ENCODE measurements around the gene EEFSEC. TPM values are rescaled to one million over a fixed set of nuclear protein-coding genes. Genes with fewer than 3 reads are reported as not detected.

EEFSEC gene
- total RNA-seq, 2 experiments from 2014 or later: 17.7 to 25.3 TPM

GRCh38 chr3:128155616-128156360, 2.5 kb downstream of the EEFSEC start:
- BruUV-seq (replicated peaks): no TSS peak
- CTCF ChIA-PET (ENCODE audit: unreplicated experiment): no interaction called here

GRCh38 chr3:128160661-128161060, 7.4 kb downstream of the EEFSEC start:
- ChIA-PET CTCF (ENCODE audit: unreplicated experiment) (no interaction called here), POLR2A (interaction anchor here (0.6 to 2.6 kb wide), 3 partner anchors 16 to 59 kb away, joined by 3 to 8 read pairs (median 3); no protein-coding TSS in a partner anchor)
- H3K9me3 ChIP-seq (ENCODE audit: low read length): no peaks in the 10 kb centered on the region
- H3K36me3 ChIP-seq (ENCODE audit: insufficient read depth, low read length): peaks cover 46% of the 10 kb centered on the region
- no peak overlapping the region for H3K4me3 ChIP-seq (ENCODE audit: low read depth, low read length, poor library complexity, severe bottlenecking)
- no peaks in the 10 kb centered on the region for H3K9me2 ChIP-seq (ENCODE audit: insufficient read depth, low read length)
- intact Hi-C loops (cut with micrococcal nuclease; ENCODE audit: unreplicated experiment): no loop called here
- H3K4me2 ChIP-seq (ENCODE audit: low read length): no peak overlapping the region
- peaks cover 3% of the 10 kb centered on the region; the same call in 1 of the 2 replicates for H3K79me2 ChIP-seq (ENCODE audit: insufficient read depth, low read depth, low read length)
- no peaks in the 10 kb centered on the region for H3K4me1 ChIP-seq (ENCODE audit: insufficient read depth, low read length, poor library complexity, severe bottlenecking)
- no peaks in the 10 kb centered on the region; the same call in 1 of the 2 replicates for H4K20me1 ChIP-seq (ENCODE audit: insufficient read depth, low read length)
- no TSS peak for BruUV-seq (replicated peaks)
- no peak overlapping the region for H3K27ac ChIP-seq (ENCODE audit: low read depth, low read length, poor library complexity, severe bottlenecking)
- no peak overlapping the region for H2AFZ ChIP-seq (ENCODE audit: low read length)
- TF ChIP-seq EZH2phosphoT487 (IDR thresholded peaks at IDR 0.05; ENCODE audit: borderline replicate concordance, low read depth, low read length) (no peak), CTCF (conservative IDR thresholded peaks at IDR 0.05; ENCODE audit: low read length) (no peak)
- no peak for DNase-seq (ENCODE audit: low spot score)

More at GRCh38 chr3:128155616-128156360, 2.5 kb downstream of the EEFSEC start:
- Histone ChIP-seq H3K9me2 (ENCODE audit: insufficient read depth, low read length) (no peaks in the 10 kb centered on the region), H3K36me3 (ENCODE audit: insufficient read depth, low read length) (peaks cover 40% of the 10 kb centered on the region), H4K20me1 (ENCODE audit: insufficient read depth, low read length) (no peaks in the 10 kb centered on the region), H3K4me1 (ENCODE audit: insufficient read depth, low read length, poor library complexity, severe bottlenecking) (peaks cover 8% of the 10 kb centered on the region), H3K4me3 (ENCODE audit: low read depth, low read length, poor library complexity, severe bottlenecking) (no peak overlapping the region), H3K9me3 (ENCODE audit: low read length) (no peaks in the 10 kb centered on the region), H2AFZ (ENCODE audit: low read length) (no peak overlapping the region), H3K4me2 (ENCODE audit: low read length) (no peak overlapping the region), H3K79me2 (ENCODE audit: insufficient read depth, low read depth, low read length) (peaks cover 21% of the 10 kb centered on the region), H3K27ac (ENCODE audit: low read depth, low read length, poor library complexity, severe bottlenecking) (no peak overlapping the region)
- no peak for DNase-seq (ENCODE audit: low spot score)
- no peak for TF ChIP-seq EZH2phosphoT487 (IDR thresholded peaks at IDR 0.05; ENCODE audit: borderline replicate concordance, low read depth, low read length)
- no peak for TF ChIP-seq CTCF (conservative IDR thresholded peaks at IDR 0.05; ENCODE audit: low read length)
- intact Hi-C loops (cut with micrococcal nuclease; ENCODE audit: unreplicated experiment): no loop called here
- POLR2A ChIA-PET: interaction anchor here (0.6 to 0.8 kb wide), 2 partner anchors 38 to 277 kb away, joined by 3 to 4 read pairs; no protein-coding TSS in a partner anchor

- no peaks in the 10 kb centered on the region; the same call in 1 of the 2 replicates for H4K20me1 ChIP-seq (ENCODE audit: insufficient read depth, low read length)
- no peak overlapping the region for H3K27ac ChIP-seq (ENCODE audit: low read depth, low read length, poor library complexity, severe bottlenecking)
- H3K9me3 ChIP-seq (ENCODE audit: low read length): no peaks in the 10 kb centered on the region
- no peak overlapping the region for H2AFZ ChIP-seq (ENCODE audit: low read length)
- intact Hi-C loops (cut with micrococcal nuclease; ENCODE audit: unreplicated experiment): no loop called here
- no peaks in the 10 kb centered on the region for H3K79me2 ChIP-seq (ENCODE audit: insufficient read depth, low read depth, low read length)
- peaks cover 19% of the 10 kb centered on the region for H3K36me3 ChIP-seq (ENCODE audit: insufficient read depth, low read length)
- no TSS peak for BruUV-seq (replicated peaks)
- ChIA-PET POLR2A (interaction anchor here (1.2 to 1.8 kb wide), 2 partner anchors 10 to 14 kb away, joined by 3 to 6 read pairs; no protein-coding TSS in a partner anchor), CTCF (ENCODE audit: unreplicated experiment) (no interaction called here)
- H3K4me3 ChIP-seq (ENCODE audit: low read depth, low read length, poor library complexity, severe bottlenecking): no peak overlapping the region
- no peaks in the 10 kb centered on the region for H3K9me2 ChIP-seq (ENCODE audit: insufficient read depth, low read length)
- TF ChIP-seq EZH2phosphoT487 (IDR thresholded peaks at IDR 0.05; ENCODE audit: borderline replicate concordance, low read depth, low read length): no peak
- TF ChIP-seq CTCF (conservative IDR thresholded peaks at IDR 0.05; ENCODE audit: low read length): no peak
- no peak overlapping the region for H3K4me2 ChIP-seq (ENCODE audit: low read length)
- no peak for DNase-seq (ENCODE audit: low spot score)
- no peaks in the 10 kb centered on the region for H3K4me1 ChIP-seq (ENCODE audit: insufficient read depth, low read length, poor library complexity, severe bottlenecking)
Observed at GRCh38 chr3:128163432-128163831, 10.2 kb downstream of the EEFSEC start.

All from OCI-LY7 (cell line).